ENCODE measurements around the gene DNAH7.

DNA sequence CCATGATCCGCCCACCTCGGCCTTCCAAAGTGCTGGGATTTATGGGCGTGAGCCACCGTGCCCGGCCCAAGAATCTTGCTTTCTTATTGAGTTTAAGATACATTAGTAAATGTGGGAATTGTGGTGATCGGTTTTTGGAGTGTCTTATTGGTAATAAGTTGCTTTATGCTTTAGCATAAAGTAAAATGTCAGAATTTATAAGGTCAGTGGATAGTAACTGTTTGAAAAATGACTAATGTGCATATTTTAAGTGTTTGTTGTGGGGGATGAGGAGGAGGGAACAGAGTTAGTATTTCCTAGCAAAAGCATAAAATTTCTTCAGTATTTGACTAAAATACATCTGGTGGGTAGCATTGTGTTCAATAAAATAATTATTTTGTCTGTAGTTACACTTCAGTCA is 334.2 kb downstream of the DNAH7 start:
- TF ChIP-seq, protein P1, sequence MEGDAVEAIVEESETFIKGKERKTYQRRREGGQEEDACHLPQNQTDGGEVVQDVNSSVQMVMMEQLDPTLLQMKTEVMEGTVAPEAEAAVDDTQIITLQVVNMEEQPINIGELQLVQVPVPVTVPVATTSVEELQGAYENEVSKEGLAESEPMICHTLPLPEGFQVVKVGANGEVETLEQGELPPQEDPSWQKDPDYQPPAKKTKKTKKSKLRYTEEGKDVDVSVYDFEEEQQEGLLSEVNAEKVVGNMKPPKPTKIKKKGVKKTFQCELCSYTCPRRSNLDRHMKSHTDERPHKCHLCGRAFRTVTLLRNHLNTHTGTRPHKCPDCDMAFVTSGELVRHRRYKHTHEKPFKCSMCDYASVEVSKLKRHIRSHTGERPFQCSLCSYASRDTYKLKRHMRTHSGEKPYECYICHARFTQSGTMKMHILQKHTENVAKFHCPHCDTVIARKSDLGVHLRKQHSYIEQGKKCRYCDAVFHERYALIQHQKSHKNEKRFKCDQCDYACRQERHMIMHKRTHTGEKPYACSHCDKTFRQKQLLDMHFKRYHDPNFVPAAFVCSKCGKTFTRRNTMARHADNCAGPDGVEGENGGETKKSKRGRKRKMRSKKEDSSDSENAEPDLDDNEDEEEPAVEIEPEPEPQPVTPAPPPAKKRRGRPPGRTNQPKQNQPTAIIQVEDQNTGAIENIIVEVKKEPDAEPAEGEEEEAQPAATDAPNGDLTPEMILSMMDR (conservative IDR thresholded peaks at IDR 0.05; ENCODE audit: low read depth in 2 of 2): no peak
- TF ChIP-seq EZH2 (IDR thresholded peaks at IDR 0.05; ENCODE audit: low read depth, unreplicated experiment) (no peak), ZNF331 (CRISPR knock-in tag; IDR thresholded peaks at IDR 0.05; ENCODE audit: low read depth) (no peak), EZH2phosphoT487 (IDR thresholded peaks at IDR 0.05; ENCODE audit: unreplicated experiment) (no peak), JUNB (IDR thresholded peaks at IDR 0.05; ENCODE audit: unreplicated experiment) (no peak), POLR2AphosphoS5 (IDR thresholded peaks at IDR 0.05; ENCODE audit: low read depth) (no peak), CREB1 (CRISPR knock-in tag; IDR thresholded peaks at IDR 0.05; ENCODE audit: low read depth) (no peak)
- TF ChIP-seq, protein P2, sequence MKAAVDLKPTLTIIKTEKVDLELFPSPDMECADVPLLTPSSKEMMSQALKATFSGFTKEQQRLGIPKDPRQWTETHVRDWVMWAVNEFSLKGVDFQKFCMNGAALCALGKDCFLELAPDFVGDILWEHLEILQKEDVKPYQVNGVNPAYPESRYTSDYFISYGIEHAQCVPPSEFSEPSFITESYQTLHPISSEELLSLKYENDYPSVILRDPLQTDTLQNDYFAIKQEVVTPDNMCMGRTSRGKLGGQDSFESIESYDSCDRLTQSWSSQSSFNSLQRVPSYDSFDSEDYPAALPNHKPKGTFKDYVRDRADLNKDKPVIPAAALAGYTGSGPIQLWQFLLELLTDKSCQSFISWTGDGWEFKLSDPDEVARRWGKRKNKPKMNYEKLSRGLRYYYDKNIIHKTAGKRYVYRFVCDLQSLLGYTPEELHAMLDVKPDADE (IDR thresholded peaks at IDR 0.05): no peak
